Nephron progenitor cell (in vitro differentiated cells): ENCODE measurements around the gene NACC1.

ENCODE experiments used
- DNase-seq: peaks from one replicate; pipeline ENCODE4 v3.0.0; 2021
- H3K27ac Mint-ChIP-seq: 2 replicates; pipeline ENCODE4 v1.8.0; 2021; ENCODE audit warnings: mild to moderate bottlenecking, moderate library complexity, mixed read lengths
- H3K27me3 Mint-ChIP-seq: 2 replicates; pipeline ENCODE4 v1.8.0; 2021; ENCODE audit warnings: mild to moderate bottlenecking, low read depth, mixed read lengths; ENCODE audit not compliant: poor library complexity
- H3K36me3 Mint-ChIP-seq: 2 replicates; pipeline ENCODE4 v1.8.0; 2021; ENCODE audit warnings: low read depth, mixed read lengths
- H3K4me1 Mint-ChIP-seq: 2 replicates; pipeline ENCODE4 v1.8.0; 2021; ENCODE audit warnings: mixed read lengths
- H3K4me3 Mint-ChIP-seq: 2 replicates; pipeline ENCODE4 v1.8.0; 2021; ENCODE audit warnings: mild to moderate bottlenecking, moderate library complexity, mixed read lengths
- H3K9me3 Mint-ChIP-seq: 2 replicates; pipeline ENCODE4 v1.8.0; 2021; ENCODE audit warnings: mild to moderate bottlenecking, moderate library complexity, mixed read lengths
- CTCF ChIP-seq: fragments of 200-600 bp; sonication (generic); IDR thresholded peaks from 2 replicates; pipeline ENCODE4 v1.5.0; 2021; ENCODE audit warnings: antibody characterized with exemption

NACC1 gene

GRCh38 chr19:13097033-13097462, 21.0 kb upstream of the NACC1 start:
- Mint-ChIP-seq H3K36me3 (peaks cover 5% of the 10 kb centered on the region), H3K27ac (no peak overlapping the region), H3K9me3 (peaks cover 6% of the 10 kb centered on the region), H3K4me3 (no peak overlapping the region), H3K4me1 (peaks cover 20% of the 10 kb centered on the region), H3K27me3 (peaks cover 93% of the 10 kb centered on the region)
- no peak for TF ChIP-seq CTCF
- DNase-seq = no peak

GRCh38 chr19:13097463-13098258, 20.4 kb upstream of the NACC1 start:
- peaks cover 5% of the 10 kb centered on the region for H3K36me3 Mint-ChIP-seq
- no peak for TF ChIP-seq CTCF
- DNase-seq = peak; percentile 32
- H3K27me3 Mint-ChIP-seq = peaks cover 93% of the 10 kb centered on the region
- peaks cover 19% of the 10 kb centered on the region for H3K4me1 Mint-ChIP-seq
- no peak overlapping the region for H3K27ac Mint-ChIP-seq
- no peak overlapping the region for H3K4me3 Mint-ChIP-seq
- peaks cover 6% of the 10 kb centered on the region for H3K9me3 Mint-ChIP-seq

GRCh38 chr19:13098277-13099072, 19.6 kb upstream of the NACC1 start:
- no peak for DNase-seq
- peaks cover 89% of the 10 kb centered on the region for H3K27me3 Mint-ChIP-seq
- peaks cover 5% of the 10 kb centered on the region for H3K36me3 Mint-ChIP-seq
- H3K4me3 Mint-ChIP-seq = no peak overlapping the region
- no peak overlapping the region for H3K27ac Mint-ChIP-seq
- peaks cover 6% of the 10 kb centered on the region for H3K9me3 Mint-ChIP-seq
- peaks cover 19% of the 10 kb centered on the region for H3K4me1 Mint-ChIP-seq
- TF ChIP-seq CTCF = no peak

- peaks cover 80% of the 10 kb centered on the region for H3K27me3 Mint-ChIP-seq
- peaks cover 5% of the 10 kb centered on the region for H3K36me3 Mint-ChIP-seq
- DNase-seq = peak; percentile 59
Observed at GRCh38 chr19:13099073-13099999, 18.7 kb upstream of the NACC1 start.

More at GRCh38 chr19:13099073-13099999, 18.7 kb upstream of the NACC1 start:
- H3K4me3 Mint-ChIP-seq = no peak overlapping the region
- peaks cover 6% of the 10 kb centered on the region for H3K9me3 Mint-ChIP-seq
- TF ChIP-seq CTCF = no peak
- peaks cover 18% of the 10 kb centered on the region for H3K4me1 Mint-ChIP-seq
- no peak overlapping the region for H3K27ac Mint-ChIP-seq
